DOHH2 (cell line): ENCODE measurements around the gene KLHDC8B.

Source experiments
- CTCF ChIP-seq: fragments of 200-600 bp; sonication (generic); IDR thresholded peaks from one replicate; pipeline ENCODE4 v1.5.1; 2014; ENCODE audit warnings: antibody characterized with exemption, mild to moderate bottlenecking, low read depth, low read length; ENCODE audit not compliant: poor library complexity, severe bottlenecking
- EZH2phosphoT487 ChIP-seq: fragments of 200-600 bp; sonication (generic); IDR thresholded peaks from 2 replicates; pipeline ENCODE4 v1.6.1; 2017; ENCODE audit warnings: borderline replicate concordance, mild to moderate bottlenecking, antibody characterized with exemption, low read length, moderate library complexity, mixed read lengths

GRCh38 chr3:49158103-49158709, 13.2 kb upstream of the KLHDC8B start:
- TF ChIP-seq CTCF (peak; percentile 80), EZH2phosphoT487 (no peak)
